DMS114 treated with DMSO at 0.1 percent for 48 hours (cell line): ENCODE results near the gene MRPL38.

ENCODE experiments used
- DNase-seq: peaks from one replicate; lab custom pipeline; 2025; ENCODE audit not compliant: unreplicated experiment; lab: John Stamatoyannopoulos, UW

The MRPL38 gene

GRCh38 chr17:75904749-75905521 is at the start of gene MRPL38:
TSS of gene MRPL38 (minus strand) at chr17:75904884. CDS start at chr17:75904875, 9 bp downstream.
- DNase-seq, result peak; percentile 67

- no peak for DNase-seq
Measured at GRCh38 chr17:75950855-75951554, 46.3 kb upstream of the MRPL38 start.

GRCh38 chr17:75950421-75950820 is 45.7 kb upstream of the MRPL38 start:
- DNase-seq, result no peak

- DNase-seq, result no peak
Measured at GRCh38 chr17:75945211-75945610, 40.5 kb upstream of the MRPL38 start.

GRCh38 chr17:75943491-75943890 is 38.8 kb upstream of the MRPL38 start:
- no peak for DNase-seq

GRCh38 chr17:75942473-75942872 is 37.8 kb upstream of the MRPL38 start:
- no peak for DNase-seq

GRCh38 chr17:75941442-75941819 is 36.7 kb upstream of the MRPL38 start:
- no peak for DNase-seq

- DNase-seq, result peak; percentile 90
Measured at GRCh38 chr17:75940727-75941441, 36.2 kb upstream of the MRPL38 start, which contains the start of gene FBF1. TSS of gene FBF1 (minus strand) at chr17:75941042. CDS start at chr17:75938149, 2,893 bp downstream.

- no peak for DNase-seq
Measured at GRCh38 chr17:75937652-75938051, 33.0 kb upstream of the MRPL38 start.

- DNase-seq, result no peak
Measured at GRCh38 chr17:75933808-75934207, 29.1 kb upstream of the MRPL38 start.

GRCh38 chr17:75932852-75933251 is 28.2 kb upstream of the MRPL38 start:
- no peak for DNase-seq

- no peak for DNase-seq
Measured at GRCh38 chr17:75931062-75931461, 26.4 kb upstream of the MRPL38 start.

GRCh38 chr17:75927286-75927922 is 22.7 kb upstream of the MRPL38 start:
- no peak for DNase-seq

GRCh38 chr17:75926456-75926855 is 21.8 kb upstream of the MRPL38 start:
- DNase-seq, result no peak

GRCh38 chr17:75925912-75926311 is 21.2 kb upstream of the MRPL38 start:
- no peak for DNase-seq

GRCh38 chr17:75925103-75925502 is 20.4 kb upstream of the MRPL38 start:
- no peak for DNase-seq

- DNase-seq, result no peak
Measured at GRCh38 chr17:75922963-75923874, 18.5 kb upstream of the MRPL38 start.

GRCh38 chr17:75922173-75922961 is 17.7 kb upstream of the MRPL38 start:
- no peak for DNase-seq

- DNase-seq, result no peak
Measured at GRCh38 chr17:75921596-75921995, 16.9 kb upstream of the MRPL38 start.
